CD4-positive, alpha-beta T cell treated with Interleukin-6 for 4 hours (primary cell): ENCODE data around the gene MMP13.
"Not testable (repeated sequence)": the region's sequence is repeated elsewhere in the genome, so short reads cannot be mapped to it uniquely, and the experiment has no call there.

ENCODE experiments used
- DNase-seq: peaks from one replicate; pipeline ENCODE4 v3.0.0-alpha.2; 2020; ENCODE audit warnings: mixed read lengths

Gene MMP13

GRCh38 chr11:102934735-102935134 is 20.8 kb downstream of the MMP13 start:
- no peak for DNase-seq

GRCh38 chr11:102933627-102934026 is 21.9 kb downstream of the MMP13 start:
- no peak for DNase-seq

- DNase-seq, result no peak
Measured at GRCh38 chr11:102932678-102933077, 22.9 kb downstream of the MMP13 start.

- no peak for DNase-seq
Measured at GRCh38 chr11:102930451-102930850, 25.1 kb downstream of the MMP13 start.

GRCh38 chr11:102929972-102930371 is 25.6 kb downstream of the MMP13 start:
- no peak for DNase-seq

- no peak for DNase-seq
Measured at GRCh38 chr11:102929166-102929565, 26.4 kb downstream of the MMP13 start.

- no peak for DNase-seq
Measured at GRCh38 chr11:102928247-102928646, 27.3 kb downstream of the MMP13 start.

GRCh38 chr11:102927624-102927990 is 27.9 kb downstream of the MMP13 start:
- DNase-seq, result no peak

- DNase-seq, result no peak
Measured at GRCh38 chr11:102926961-102927623, 28.4 kb downstream of the MMP13 start.

- DNase-seq, result no peak
Measured at GRCh38 chr11:102926517-102926916, 29.0 kb downstream of the MMP13 start.

GRCh38 chr11:102925988-102926387 is 29.5 kb downstream of the MMP13 start:
- DNase-seq, result no peak

GRCh38 chr11:102924851-102925380 is 30.6 kb downstream of the MMP13 start:
- DNase-seq, result no peak

- no peak for DNase-seq
Measured at GRCh38 chr11:102921587-102922220, 33.8 kb downstream of the MMP13 start.

- no peak for DNase-seq
Measured at GRCh38 chr11:102920118-102920684, 35.3 kb downstream of the MMP13 start.

GRCh38 chr11:102915044-102915375 is 40.5 kb downstream of the MMP13 start:
- DNase-seq, result no peak

- DNase-seq, result no peak
Measured at GRCh38 chr11:102914238-102915043, 41.1 kb downstream of the MMP13 start.

- no peak for DNase-seq
Measured at GRCh38 chr11:102912482-102912830, 43.1 kb downstream of the MMP13 start.

- DNase-seq, result no peak
Measured at GRCh38 chr11:102911758-102912481, 43.6 kb downstream of the MMP13 start.

GRCh38 chr11:102905848-102906247 is 49.7 kb downstream of the MMP13 start:
- not testable (repeated sequence) for DNase-seq

GRCh38 chr11:102903895-102904294 is 51.6 kb downstream of the MMP13 start:
- DNase-seq, result not testable (repeated sequence)

- no peak for DNase-seq
Measured at GRCh38 chr11:102900346-102900745, 55.2 kb downstream of the MMP13 start.
